B cell (primary cell): ENCODE results near the gene COQ8A. TPM values are rescaled to one million over a fixed set of nuclear protein-coding genes. Genes with fewer than 3 reads are reported as not detected.
A peak's percentile ranks its signal among the peaks of the same experiment; 100 is the strongest.

Experiments used
- ATAC-seq: fragments of 200-7000 bp; cut with Tn5 transposase; one replicate; pipeline ENCODE4 v1.10.0; 2021; ENCODE audit warnings: low read depth, mild to moderate bottlenecking, moderate number of reproducible peaks, moderate library complexity
- CTCF ChIA-PET: fragments of 350-600 bp; sonication (Branson Sonifier 250); formaldehyde crosslinking; loops from one replicate; lab custom pipeline; 2021; ENCODE audit warnings: antibody characterized with exemption, inconsistent platforms; lab: Charles Lee
- POLR2A ChIA-PET: fragments of 350-600 bp; sonication (Branson Sonifier 250); formaldehyde crosslinking; loops from one replicate; lab custom pipeline; 2021; ENCODE audit warnings: antibody characterized with exemption; lab: Charles Lee
- DNase-seq: peaks from one replicate; pipeline ENCODE4 v3.0.0; 2013
- H2AFZ ChIP-seq: 2 replicates; pipeline ENCODE4 v1.6.1; 2012; ENCODE audit warnings: mild to moderate bottlenecking, low read depth, low read length; ENCODE audit not compliant: insufficient read depth, poor library complexity, severe bottlenecking
- H3K27ac ChIP-seq, 2 donors: 1 replicate in 1 of 2; 2 replicates in 1 of 2; pipeline ENCODE4 v1.5.1; 2012 to 2013; ENCODE audit warnings: low read length in 2 of 2, mild to moderate bottlenecking in 2 of 2, moderate library complexity in 1 of 2
- H3K27me3 ChIP-seq, 4 experiments: fragments of 200-600 bp in 1 of 4; sonication (generic) in 1 of 4; replicated peaks in 1 of 4; 1 replicate in 2 of 4; 2 replicates in 2 of 4; pipeline versions ENCODE4 v1.6.1 to v1.7.0; 2013 to 2016; ENCODE audit warnings: low read length in 3 of 4, mild to moderate bottlenecking in 2 of 4, mixed read lengths in 1 of 4, moderate library complexity in 1 of 4; ENCODE audit not compliant: insufficient read depth in 4 of 4, control insufficient read depth in 3 of 4; ENCODE audit errors: control extremely low read depth in 1 of 4
- H3K36me3 ChIP-seq, 2 experiments: replicated peaks in 1 of 2; 1 replicate in 1 of 2; 2 replicates in 1 of 2; pipeline versions ENCODE4 v1.6.1 to v1.7.1; 2013; ENCODE audit warnings: low read length in 1 of 2; ENCODE audit not compliant: insufficient read depth in 2 of 2, control insufficient read depth in 1 of 2; ENCODE audit errors: control extremely low read depth in 1 of 2, extremely low read depth in 1 of 2
- H3K4me1 ChIP-seq, 2 donors: fragments of 200-600 bp in 1 of 2; sonication (generic) in 1 of 2; 1 replicate in 1 of 2; 2 replicates in 1 of 2; pipeline versions ENCODE4 v1.5.1 to v1.6.1; 2013 to 2017; ENCODE audit warnings: low read length in 2 of 2; ENCODE audit not compliant: control insufficient read depth in 2 of 2, insufficient read depth in 2 of 2
- H3K4me2 ChIP-seq: replicated peaks from 2 replicates; pipeline ENCODE3; 2012; ENCODE audit warnings: mild to moderate bottlenecking, low read depth, low read length; ENCODE audit not compliant: poor library complexity, severe bottlenecking
- H3K4me3 ChIP-seq, 5 experiments: fragments of 200-600 bp in 1 of 5; sonication (generic) in 1 of 5; 1 replicate in 3 of 5; 2 replicates in 2 of 5; pipeline versions ENCODE4 v1.5.1 to v1.7.0; 2011 to 2016; ENCODE audit warnings: low read length in 4 of 5, mild to moderate bottlenecking in 4 of 5, low read depth in 2 of 5, control low read depth in 1 of 5, moderate library complexity in 1 of 5; ENCODE audit not compliant: insufficient read depth in 1 of 5; ENCODE audit errors: control extremely low read depth in 1 of 5, extremely low read depth in 1 of 5
- H3K79me2 ChIP-seq: fragments of 200-600 bp; sonication (generic); one replicate; pipeline ENCODE4 v1.6.0; 2016; ENCODE audit warnings: low read length; ENCODE audit not compliant: control insufficient read depth, insufficient read depth
- H3K9ac ChIP-seq: fragments of 200-600 bp; sonication (generic); 2 replicates; pipeline ENCODE4 v1.6.1; 2017; ENCODE audit warnings: mild to moderate bottlenecking, low read length, moderate library complexity
- H3K9me3 ChIP-seq, 3 donors: one replicate each; pipeline versions ENCODE4 v1.6.1 to v1.7.1; 2013; ENCODE audit warnings: low read length in 2 of 3; ENCODE audit not compliant: control insufficient read depth in 2 of 3, insufficient read depth in 1 of 3; ENCODE audit errors: control extremely low read depth in 1 of 3
- H4K20me1 ChIP-seq: 2 replicates; pipeline ENCODE4 v1.6.0; 2012; ENCODE audit warnings: mild to moderate bottlenecking, low read length; ENCODE audit not compliant: insufficient read depth, control insufficient read depth, poor library complexity, severe bottlenecking
- H3K27ac Mint-ChIP-seq: one replicate; pipeline ENCODE4 v1.8.0; 2021; ENCODE audit warnings: mixed read lengths
- H3K27me3 Mint-ChIP-seq: one replicate; pipeline ENCODE4 v1.8.0; 2021; ENCODE audit warnings: mixed read lengths
- H3K4me1 Mint-ChIP-seq: one replicate; pipeline ENCODE4 v1.8.0; 2021; ENCODE audit warnings: mixed read lengths
- H3K4me3 Mint-ChIP-seq: one replicate; pipeline ENCODE4 v1.8.0; 2021; ENCODE audit warnings: mixed read lengths
- H3K9me3 Mint-ChIP-seq: one replicate; pipeline ENCODE4 v1.8.0; 2022; ENCODE audit warnings: mixed read lengths; ENCODE audit not compliant: insufficient read depth
- CTCF ChIP-seq: fragments of 200-600 bp; IDR thresholded peaks from one replicate; pipeline ENCODE4 v1.8.0; 2022; ENCODE audit warnings: antibody characterized with exemption, mild to moderate bottlenecking
- EZH2 ChIP-seq: IDR thresholded peaks from 2 replicates; pipeline ENCODE4 v1.6.1; 2012; ENCODE audit warnings: borderline replicate concordance, low read depth, mild to moderate bottlenecking, moderate library complexity, low read length; ENCODE audit not compliant: insufficient read depth, poor library complexity, severe bottlenecking
- WGBS: methylation state at CpG from one replicate; pipeline ENCODE4 v1.1.5; 2013; ENCODE audit warnings: missing lambda C conversion rate; ENCODE audit not compliant: insufficient coverage; 5-methylcytosine and 5-hydroxymethylcytosine counted together
- intact Hi-C: fragments of 100-400 bp; cut with micrococcal nuclease; formaldehyde crosslinking; loops from one replicate; pipeline ENCODE4 v1.10.0; 2022
- polyA plus RNA-seq: library from polyadenylated mRNA; depleted of rRNA; stranded (reverse); fragments of >200 nt; gene quantifications from 2 replicates; pipeline ENCODE4 v1.2.3, GENCODE V29; 2012
- total RNA-seq, 2 donors: library from RNA; stranded (reverse); fragments of 120-200 nt in 1 of 2; gene quantifications; 1 replicate in 1 of 2; 2 replicates in 1 of 2; pipeline versions ENCODE4 v1.2.3 to v1.2.4, GENCODE V29; 2013 to 2022

The COQ8A gene
- total and polyA plus RNA-seq, 2 donors (not counting 1 experiment from before 2014, with no cell fraction given) = 44.3 to 58.2 TPM

- CTCF ChIA-PET = no interaction called here
- no peak for TF ChIP-seq CTCF
- TF ChIP-seq EZH2 = no peak
These were observed 22.6 kb downstream of the COQ8A start for GRCh38 chr1:226962421-226963391.

GRCh38 chr1:226964068-226964425, 24.0 kb downstream of the COQ8A start:
- ChIA-PET POLR2A (no interaction called here), CTCF (no interaction called here)
- Mint-ChIP-seq H3K4me3 (peak overlapping the region; percentile 46), H3K4me1 (peaks cover 39% of the 10 kb centered on the region), H3K9me3 (no peaks in the 10 kb centered on the region), H3K27ac (peak overlapping the region; percentile 74), H3K27me3 (no peaks in the 10 kb centered on the region)
- H3K9ac ChIP-seq = no peak overlapping the region
- peaks cover 75% of the 10 kb centered on the region for H4K20me1 ChIP-seq
- TF ChIP-seq EZH2 (no peak), CTCF (no peak)
- no peak overlapping the region for H3K4me2 ChIP-seq
- WGBS = 55% methylated on average over 6 of the region's 6 CpGs
- H2AFZ ChIP-seq = no peak overlapping the region
- ATAC-seq = no peak
- peaks cover 14 to 23% of the 10 kb centered on the region in 2 donors for H3K4me1 ChIP-seq
- no peak overlapping the region for H3K4me3 ChIP-seq
- H3K36me3 ChIP-seq = peaks cover 0 to 29% of the 10 kb centered on the region in 2 experiments
- no peak for DNase-seq
- no peaks in the 10 kb centered on the region for H3K27me3 ChIP-seq
- intact Hi-C loops = no loop called here
- H3K79me2 ChIP-seq = peaks cover 44% of the 10 kb centered on the region
- no peak overlapping the region for H3K27ac ChIP-seq
- H3K9me3 ChIP-seq = no peaks in the 10 kb centered on the region

More at GRCh38 chr1:226962421-226963391, 22.6 kb downstream of the COQ8A start:
- H3K9ac ChIP-seq = no peak overlapping the region
- peak overlapping the region; percentile 26 for H3K27ac Mint-ChIP-seq
- ATAC-seq (no peak), DNase-seq (no peak)
- no peak overlapping the region for H3K27ac ChIP-seq
- 94% methylated on average over 27 of the region's 28 CpGs for WGBS
- POLR2A ChIA-PET = no interaction called here
- no peaks in the 10 kb centered on the region for H3K27me3 ChIP-seq
- H3K79me2 ChIP-seq = peaks cover 57% of the 10 kb centered on the region
- no peak overlapping the region for H3K4me3 ChIP-seq
- H3K27me3 Mint-ChIP-seq = no peaks in the 10 kb centered on the region
- no peaks in the 10 kb centered on the region for H3K9me3 Mint-ChIP-seq
- H2AFZ ChIP-seq = no peak overlapping the region
- no peak overlapping the region for H3K4me3 Mint-ChIP-seq
- peak overlapping the region; percentile 44 for H3K4me2 ChIP-seq
- H3K4me1 Mint-ChIP-seq = peaks cover 50% of the 10 kb centered on the region
- intact Hi-C loops = no loop called here
- peaks cover 14 to 23% of the 10 kb centered on the region in 2 donors for H3K4me1 ChIP-seq
- H4K20me1 ChIP-seq = peaks cover 83% of the 10 kb centered on the region
- H3K36me3 ChIP-seq = peaks cover 0 to 29% of the 10 kb centered on the region in 2 experiments
- H3K9me3 ChIP-seq = peaks cover 0 to 6% (median 0%) of the 10 kb centered on the region in 3 donors
